WTC11 (cell line): ENCODE measurements around the gene RAB13. TPM values are rescaled to one million over a fixed set of nuclear protein-coding genes. Genes with fewer than 3 reads are reported as not detected.

ENCODE experiments used
- ATAC-seq: fragments of 200-7000 bp; cut with Tn5 transposase; 2 replicates; pipeline ENCODE4 v1.10.0; 2021; ENCODE audit warnings: mild to moderate bottlenecking, moderate library complexity
- CTCF ChIA-PET: fragments of 300-600 bp; sonication (Branson Sonifier 250); formaldehyde crosslinking; loops from one replicate; lab custom pipeline; 2021; ENCODE audit warnings: antibody characterized with exemption; lab: Charles Lee
- POLR2A ChIA-PET: fragments of 350-600 bp; sonication (Branson Sonifier 250); formaldehyde crosslinking; loops from one replicate; lab custom pipeline; 2021; ENCODE audit warnings: antibody characterized with exemption; lab: Charles Lee
- DNase-seq: peaks from one replicate; pipeline ENCODE4 v3.0.0; 2021; ENCODE audit warnings: low spot score
- H3K27ac Mint-ChIP-seq: 2 replicates; pipeline ENCODE4 v1.8.0; 2021; ENCODE audit warnings: mixed read lengths
- H3K27me3 Mint-ChIP-seq: 2 replicates; pipeline ENCODE4 v1.8.0; 2021; ENCODE audit warnings: low read depth, mild to moderate bottlenecking, moderate library complexity, mixed read lengths
- H3K36me3 Mint-ChIP-seq: 2 replicates; pipeline ENCODE4 v1.8.0; 2021; ENCODE audit warnings: mixed read lengths
- H3K4me1 Mint-ChIP-seq: 2 replicates; pipeline ENCODE4 v1.8.0; 2022; ENCODE audit warnings: mixed read lengths
- H3K4me3 Mint-ChIP-seq: 2 replicates; pipeline ENCODE4 v1.8.0; 2021; ENCODE audit warnings: mild to moderate bottlenecking, moderate library complexity, mixed read lengths
- H3K9me3 Mint-ChIP-seq: 2 replicates; pipeline ENCODE4 v1.8.0; 2021; ENCODE audit warnings: mixed read lengths
- AR ChIP-seq: fragments of 250-450 bp; sonication (Bioruptor Pico); IDR thresholded peaks from 2 replicates; pipeline ENCODE4 v1.9.0; 2021; ENCODE audit warnings: mild to moderate bottlenecking
- ARID4B ChIP-seq: sonication (generic); formaldehyde crosslinking; IDR thresholded peaks from 2 replicates; pipeline ENCODE4 v1.8.0; 2023; ENCODE audit warnings: missing genetic modification reagents, mild to moderate bottlenecking, borderline replicate concordance
- ATF2 ChIP-seq: sonication (generic); formaldehyde crosslinking; IDR thresholded peaks from 2 replicates; pipeline ENCODE4 v1.8.1; 2022; ENCODE audit warnings: low read depth, missing genetic modification reagents, borderline replicate concordance
- CDX4 ChIP-seq: fragments of 250-450 bp; sonication (Bioruptor Pico); IDR thresholded peaks from 2 replicates; pipeline ENCODE4 v1.9.0; 2021; ENCODE audit warnings: moderate library complexity, mild to moderate bottlenecking, inconsistent platforms, borderline replicate concordance
- CREB1 ChIP-seq: sonication (generic); formaldehyde crosslinking; IDR thresholded peaks from 2 replicates; pipeline ENCODE4 v1.8.0; 2023; ENCODE audit warnings: mild to moderate bottlenecking, missing genetic modification reagents
- FOXP4 ChIP-seq: sonication (generic); formaldehyde crosslinking; IDR thresholded peaks from 2 replicates; pipeline ENCODE4 v1.8.0; 2022; ENCODE audit warnings: mild to moderate bottlenecking, missing genetic modification reagents
- HMGA2 ChIP-seq: fragments of 250-450 bp; sonication (Bioruptor Pico); IDR thresholded peaks from 2 replicates; pipeline ENCODE4 v1.4.0; 2021; ENCODE audit warnings: mild to moderate bottlenecking, moderate library complexity
- KAT7 ChIP-seq: sonication (generic); formaldehyde crosslinking; IDR thresholded peaks from 2 replicates; pipeline ENCODE4 v1.8.1; 2023; ENCODE audit warnings: missing genetic modification reagents, mild to moderate bottlenecking, borderline replicate concordance
- NR3C1 ChIP-seq: sonication (generic); formaldehyde crosslinking; conservative IDR thresholded peaks from 2 replicates; pipeline ENCODE4 v1.8.1; 2023; ENCODE audit warnings: low read depth, mild to moderate bottlenecking, missing genetic modification reagents
- SOX15 ChIP-seq: fragments of 250-450 bp; sonication (Bioruptor Pico); IDR thresholded peaks from 2 replicates; pipeline ENCODE4 v1.9.0; 2021; ENCODE audit warnings: mild to moderate bottlenecking
- TCF7 ChIP-seq: sonication (generic); formaldehyde crosslinking; IDR thresholded peaks from 2 replicates; pipeline ENCODE4 v1.8.0; 2022; ENCODE audit warnings: mild to moderate bottlenecking, low read depth, missing genetic modification reagents, moderate library complexity
- TEAD4 ChIP-seq: sonication (generic); formaldehyde crosslinking; IDR thresholded peaks from 2 replicates; pipeline ENCODE4 v1.8.0; 2022; ENCODE audit warnings: mild to moderate bottlenecking, missing genetic modification reagents
- ZBTB21 ChIP-seq: sonication (generic); formaldehyde crosslinking; IDR thresholded peaks from 2 replicates; pipeline ENCODE4 v1.8.1; 2023; ENCODE audit warnings: mild to moderate bottlenecking, missing genetic modification reagents, borderline replicate concordance
- ZBTB43 ChIP-seq: sonication (generic); formaldehyde crosslinking; IDR thresholded peaks from 2 replicates; pipeline ENCODE4 v1.8.1; 2023; ENCODE audit warnings: mild to moderate bottlenecking, missing genetic modification reagents
- ZNF121 ChIP-seq: sonication (generic); formaldehyde crosslinking; IDR thresholded peaks from 2 replicates; pipeline ENCODE4 v1.8.0; 2023; ENCODE audit warnings: missing genetic modification reagents
- ZNF138 ChIP-seq: sonication (generic); formaldehyde crosslinking; conservative IDR thresholded peaks from 2 replicates; pipeline ENCODE4 v1.8.1; 2022; ENCODE audit warnings: mild to moderate bottlenecking, moderate library complexity, missing genetic modification reagents
- ZNF232 ChIP-seq: sonication (generic); formaldehyde crosslinking; IDR thresholded peaks from 2 replicates; pipeline ENCODE4 v1.8.0; 2022; ENCODE audit warnings: mild to moderate bottlenecking, missing genetic modification reagents
- ZNF281 ChIP-seq: sonication (generic); formaldehyde crosslinking; IDR thresholded peaks from 2 replicates; pipeline ENCODE4 v1.8.0; 2023; ENCODE audit warnings: mild to moderate bottlenecking, missing genetic modification reagents
- ZNF317 ChIP-seq: sonication (generic); formaldehyde crosslinking; IDR thresholded peaks from 2 replicates; pipeline ENCODE4 v1.8.1; 2023; ENCODE audit warnings: low read depth, mild to moderate bottlenecking, moderate library complexity, missing genetic modification reagents, borderline replicate concordance
- total RNA-seq: library from RNA; stranded (reverse); gene quantifications from 3 replicates; pipeline ENCODE4 v1.2.3, GENCODE V29; 2021

Gene RAB13
- total RNA-seq, 1 experiment from 2014 or later, result 126 TPM

GRCh38 chr1:153967107-153967999, 18.8 kb downstream of the RAB13 start, which contains the start of gene CREB3L4:
Gene CREB3L4, plus strand, starts transcription at chr1:153967902. Its CDS starts 624 bp downstream, at chr1:153968526.
- H3K36me3 Mint-ChIP-seq, result peaks cover 9% of the 10 kb centered on the region
- peaks cover 5% of the 10 kb centered on the region for H3K9me3 Mint-ChIP-seq
- CTCF ChIA-PET, result interaction anchor here (0.6 to 2.9 kb wide), 14 partner anchors 9 to 320 kb away, joined by 3 to 28 read pairs (median 4); partner anchors contain the start of genes CRTC2, DENND4B, GATAD2B and JTB
- DNase-seq (peak; percentile 92), ATAC-seq (peak; percentile 79)
- peak within 1 kb of the TSS; percentile 80 for H3K4me3 Mint-ChIP-seq
- peak within 1 kb of the TSS; percentile 98 for H3K27ac Mint-ChIP-seq
- peaks cover 31% of the 10 kb centered on the region for H3K4me1 Mint-ChIP-seq
- no peaks in the 10 kb centered on the region for H3K27me3 Mint-ChIP-seq
- POLR2A ChIA-PET, result interaction anchor here (0.8 to 4.4 kb wide), 14 partner anchors 8 to 333 kb away, joined by 3 to 55 read pairs (median 7); partner anchors contain the start of genes CHTOP, CRTC2, DENND4B and GATAD2B
- no peak for TF ChIP-seq TEAD4 (CRISPR knock-in tag)
- no peak; the same call in 1 of the 2 replicates for TF ChIP-seq ZBTB21 (CRISPR knock-in tag)
- TF ChIP-seq TCF7 (CRISPR knock-in tag), result no peak
- TF ChIP-seq KAT7, result no peak; the same call in 1 of the 2 replicates
- peak; percentile 79; the same call in 1 of the 2 replicates for TF ChIP-seq ARID4B (CRISPR knock-in tag)
- no peak for TF ChIP-seq ZNF317 (CRISPR knock-in tag)
- TF ChIP-seq NR3C1 (CRISPR knock-in tag), result 0 out of 2 replicates have a peak, but pooled peaks have one; percentile 66
- no peak for TF ChIP-seq SOX15
- no peak for TF ChIP-seq HMGA2 (CRISPR knock-in tag)
- TF ChIP-seq FOXP4 (CRISPR knock-in tag), result peak; percentile 96
- peak; percentile 64 for TF ChIP-seq CREB1
- TF ChIP-seq ATF2, result no peak
- TF ChIP-seq ZBTB43 (CRISPR knock-in tag), result 0 out of 2 replicates have a peak, but pooled peaks have one; percentile 54
- TF ChIP-seq CDX4 (CRISPR knock-in tag), result no peak
- peak; percentile 100 for TF ChIP-seq ZNF121
- no peak for TF ChIP-seq ZNF138 (CRISPR knock-in tag)
- TF ChIP-seq ZNF232, result no peak
- peak; percentile 85; the same call in 1 of the 2 replicates for TF ChIP-seq ZNF281 (CRISPR knock-in tag)
- no peak for TF ChIP-seq AR (CRISPR knock-in tag)
